IPS DF 4.7 (cell line): ENCODE data around the gene INSC.
A peak's percentile ranks its signal among the peaks of the same experiment; 100 is the strongest.
"Not testable (repeated sequence)": the region's sequence is repeated elsewhere in the genome, so short reads cannot be mapped to it uniquely, and the experiment has no call there.

Experiments
- DNase-seq: peaks from one replicate; pipeline ENCODE4 v3.0.0-alpha.2; 2013; ENCODE audit warnings: low spot score; ENCODE audit errors: extremely low read depth

INSC gene, protein sequence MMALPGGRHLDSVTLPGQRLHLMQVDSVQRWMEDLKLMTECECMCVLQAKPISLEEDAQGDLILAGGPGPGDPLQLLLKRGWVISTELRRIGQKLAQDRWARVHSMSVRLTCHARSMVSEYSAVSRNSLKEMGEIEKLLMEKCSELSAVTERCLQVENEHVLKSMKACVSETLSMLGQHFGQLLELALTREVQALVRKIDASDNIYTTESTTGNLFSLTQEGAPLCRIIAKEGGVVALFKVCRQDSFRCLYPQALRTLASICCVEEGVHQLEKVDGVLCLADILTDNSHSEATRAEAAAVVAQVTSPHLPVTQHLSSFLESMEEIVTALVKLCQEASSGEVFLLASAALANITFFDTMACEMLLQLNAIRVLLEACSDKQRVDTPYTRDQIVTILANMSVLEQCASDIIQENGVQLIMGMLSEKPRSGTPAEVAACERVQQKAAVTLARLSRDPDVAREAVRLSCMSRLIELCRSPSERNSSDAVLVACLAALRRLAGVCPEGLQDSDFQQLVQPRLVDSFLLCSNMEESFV

DNA sequence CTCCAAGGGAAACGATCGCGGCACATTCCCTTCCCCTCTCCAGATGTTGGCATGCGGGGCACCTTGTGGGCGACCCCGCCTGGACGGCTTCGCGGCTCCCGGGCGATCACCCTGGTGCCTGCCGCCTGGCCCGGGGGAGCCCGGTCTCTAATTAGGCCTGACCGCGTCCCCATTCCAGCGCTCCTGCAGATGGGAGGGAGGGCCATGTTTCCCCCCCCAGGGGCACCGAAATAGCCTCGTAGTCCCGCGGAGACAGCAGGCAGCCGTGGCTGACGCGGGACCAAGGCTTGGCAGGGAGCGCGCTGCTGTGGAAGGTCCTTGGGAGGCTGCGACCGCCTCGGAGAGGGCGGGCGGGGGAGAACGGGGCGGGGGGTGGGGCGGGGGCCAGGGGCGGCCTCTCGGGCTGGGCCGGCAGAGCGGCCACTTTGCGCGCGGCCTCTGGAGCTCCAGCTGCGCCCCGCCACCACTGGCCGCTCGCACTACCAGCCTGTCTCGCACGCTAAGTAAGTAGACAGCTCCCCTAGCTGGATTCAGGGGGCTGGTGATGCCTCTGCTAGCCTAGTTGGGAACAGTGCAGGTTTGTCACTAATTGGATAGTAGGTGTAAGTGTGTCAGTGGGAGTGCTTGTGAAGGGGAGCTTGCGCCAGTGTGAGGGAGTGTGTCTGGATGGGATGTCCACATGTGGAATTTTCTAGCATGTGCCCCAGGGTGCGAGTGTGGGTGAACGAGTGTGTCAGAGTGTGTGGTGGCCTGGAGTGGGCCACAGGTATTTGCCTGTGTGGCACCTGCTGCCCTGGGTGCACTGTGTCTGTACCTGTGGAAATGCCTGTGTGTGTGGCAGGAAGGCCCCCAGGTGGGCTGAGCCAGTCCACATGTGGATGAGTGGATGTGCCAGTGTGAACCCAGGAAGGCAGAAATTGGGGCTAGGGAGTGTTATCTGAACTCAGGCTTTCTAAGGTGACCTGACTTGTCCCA is at the start of gene INSC:
Gene INSC (plus strand): TSS at position 423 of the 975 bp plus-strand sequence. CDS start 34,252 bp downstream, outside the sequence.
- no peak for DNase-seq

DNA sequence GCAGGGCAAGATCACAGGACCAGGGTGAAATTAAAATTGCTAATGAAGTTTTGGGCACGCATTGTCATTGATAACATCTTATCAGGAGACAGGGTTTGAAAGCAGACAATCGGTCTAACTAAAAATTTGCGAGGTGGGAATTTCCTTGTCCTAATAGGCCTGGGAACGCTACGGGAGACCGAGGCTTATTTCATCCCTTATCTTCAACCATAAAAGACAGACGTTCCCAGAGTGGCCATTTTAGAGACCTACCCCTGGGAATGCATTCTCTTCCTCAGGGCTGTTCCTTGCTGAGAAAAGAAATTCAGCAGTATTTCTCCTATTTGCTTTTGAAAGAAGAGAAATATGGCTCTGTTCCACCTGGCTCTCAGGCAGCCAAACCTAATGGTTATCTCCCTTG is 45.0 kb upstream of the INSC start:
- DNase-seq = not testable (repeated sequence)

- DNase-seq = no peak
Observed at GRCh38 chr11:15071556-15072255, 43.0 kb upstream of the INSC start.

DNA sequence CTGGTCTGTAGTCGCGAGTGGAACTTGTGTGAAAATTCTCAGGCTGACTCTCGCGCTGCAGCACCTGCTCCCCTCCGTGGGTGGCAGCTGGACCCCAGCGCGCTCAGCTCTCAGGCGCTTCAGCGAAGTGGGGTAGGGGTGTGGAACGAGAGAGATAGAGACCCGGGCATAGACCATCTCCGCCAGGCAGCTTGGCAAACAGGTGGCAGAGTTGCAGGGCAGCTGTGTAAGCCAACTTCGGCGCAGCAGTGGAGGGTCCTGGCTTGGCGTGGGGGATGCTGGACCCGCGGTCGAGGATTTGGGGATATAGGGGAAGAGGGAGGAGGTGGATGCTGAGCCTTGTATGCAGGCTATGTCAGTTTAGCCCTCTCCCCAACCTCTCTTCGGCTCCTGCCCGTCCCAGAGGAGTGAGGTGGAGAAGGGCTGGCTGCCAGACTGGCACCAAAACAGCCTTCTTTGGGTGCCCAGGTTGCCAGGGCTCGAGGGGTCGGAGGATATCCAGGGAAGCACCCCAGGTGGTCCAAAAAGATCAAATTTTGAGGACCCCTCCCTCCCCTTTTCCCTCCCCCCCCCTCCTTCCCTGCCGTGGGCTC is 42.1 kb upstream of the INSC start:
- DNase-seq = no peak

- DNase-seq = no peak
Observed at GRCh38 chr11:15073361-15074205, 41.1 kb upstream of the INSC start, which contains the start of gene CALCB. CALCB (plus strand) TSS chr11:15073593; CDS start chr11:15074719, 1,126 bp downstream.

GRCh38 chr11:15074206-15075161 is 40.2 kb upstream of the INSC start:
- DNase-seq = peak; percentile 72

- no peak for DNase-seq
Observed at GRCh38 chr11:15075162-15075526, 39.6 kb upstream of the INSC start.

DNA sequence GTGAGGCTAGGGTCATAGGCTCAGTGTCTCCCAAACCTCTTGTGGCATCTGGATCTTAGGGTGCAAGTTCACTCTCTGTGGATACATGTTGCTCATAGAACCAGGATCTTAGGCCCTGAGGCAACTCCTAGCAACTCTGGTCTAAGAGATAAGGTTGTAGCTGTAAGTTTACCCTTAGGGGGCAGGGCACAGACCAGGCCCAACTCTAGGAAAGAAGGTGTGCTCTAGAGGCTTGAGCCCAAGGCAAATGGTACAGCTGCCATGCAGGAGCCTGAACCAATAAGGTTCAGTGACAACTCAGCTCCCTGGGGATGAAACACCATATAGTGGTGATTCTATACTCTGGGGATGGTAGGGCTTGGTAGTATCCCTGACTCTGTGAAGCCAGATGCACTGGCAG is 23.5 kb upstream of the INSC start:
- no peak for DNase-seq

- DNase-seq = no peak
Observed at GRCh38 chr11:15091625-15092024, 23.1 kb upstream of the INSC start.

DNA sequence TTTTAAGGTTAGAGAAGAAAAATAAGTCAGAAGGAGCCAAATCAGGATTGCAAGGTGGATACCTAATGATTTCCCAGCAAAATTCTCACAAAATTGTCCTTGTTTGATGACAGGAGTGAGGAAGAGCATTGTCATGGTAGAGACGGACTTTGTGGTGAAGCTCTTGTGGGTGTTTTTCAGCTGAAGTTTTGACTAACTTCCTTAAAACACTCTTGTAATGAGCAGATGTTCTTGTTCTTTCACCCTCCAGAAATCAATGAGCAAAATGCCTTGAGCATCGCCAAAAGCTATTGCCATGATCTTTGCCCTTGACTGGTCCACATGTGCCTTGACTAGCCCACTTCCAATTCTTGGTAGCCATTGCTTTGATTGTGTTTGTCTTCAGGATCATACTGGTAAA is 21.3 kb upstream of the INSC start:
- DNase-seq = no peak

GRCh38 chr11:15095736-15096228 is 18.9 kb upstream of the INSC start:
- no peak for DNase-seq

GRCh38 chr11:15097411-15097810 is 17.3 kb upstream of the INSC start:
- DNase-seq = no peak

- DNase-seq = no peak
Observed at GRCh38 chr11:15099267-15099666, 15.5 kb upstream of the INSC start.

DNA sequence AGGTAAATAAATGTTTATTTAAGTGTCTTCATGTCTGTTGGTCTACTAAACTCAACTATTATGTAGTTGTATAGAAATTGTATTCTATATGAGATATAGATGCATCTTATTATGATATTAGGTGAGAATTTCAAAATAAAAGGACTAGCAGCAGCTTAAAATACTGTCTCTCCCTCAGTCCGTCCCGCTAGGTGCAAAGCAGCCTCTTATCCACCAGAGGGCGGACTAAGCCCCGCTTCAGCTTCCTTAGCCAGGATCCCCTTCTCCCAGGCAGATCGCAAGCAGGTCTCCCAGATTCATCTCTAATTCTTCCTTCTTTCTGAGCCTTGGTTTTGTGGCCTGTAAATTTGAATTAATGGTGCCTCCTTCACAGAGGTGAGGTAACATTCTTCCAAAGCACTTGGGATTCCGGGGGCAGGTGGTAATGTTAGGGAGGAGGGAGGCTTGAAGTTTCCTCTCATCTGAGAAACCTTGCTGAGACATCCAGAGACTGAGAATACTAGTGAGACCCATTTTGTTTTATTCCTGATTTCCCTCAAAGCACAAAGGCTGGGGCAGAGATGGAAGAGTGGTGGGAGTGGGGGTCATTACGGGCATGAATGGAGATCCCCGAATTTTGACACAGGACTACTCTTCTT is 13.5 kb upstream of the INSC start:
- peak; percentile 36 for DNase-seq

- DNase-seq = no peak
Observed at GRCh38 chr11:15104166-15104565, 10.6 kb upstream of the INSC start.

GRCh38 chr11:15106201-15106965 is 8.3 kb upstream of the INSC start:
- DNase-seq = no peak
